IPS-18c (cell line): Measurements from ENCODE around the gene MYADM.

Experiments
- H3K4me3 ChIP-seq: 2 replicates; pipeline ENCODE4 v1.7.0; 2013; ENCODE audit warnings: low read depth, mild to moderate bottlenecking, low read length, moderate library complexity; ENCODE audit not compliant: insufficient read depth
- H3K9me3 ChIP-seq: one replicate; pipeline ENCODE4 v1.6.1; 2013; ENCODE audit warnings: mild to moderate bottlenecking, low read length, moderate library complexity; ENCODE audit not compliant: control insufficient read depth, insufficient read depth

Gene MYADM

GRCh38 chr19:53900191-53900860 lies 32.6 kb downstream of the MYADM start:
- no peak overlapping the region for H3K4me3 ChIP-seq
- H3K9me3 ChIP-seq: no peaks in the 10 kb centered on the region

- H3K9me3 ChIP-seq: no peaks in the 10 kb centered on the region
- H3K4me3 ChIP-seq: no peak overlapping the region
Measured at GRCh38 chr19:53903055-53903680, 35.5 kb downstream of the MYADM start.

GRCh38 chr19:53904909-53905308 lies 37.2 kb downstream of the MYADM start:
- H3K4me3 ChIP-seq: no peak overlapping the region
- no peaks in the 10 kb centered on the region for H3K9me3 ChIP-seq

GRCh38 chr19:53905787-53906186 lies 38.1 kb downstream of the MYADM start:
- Histone ChIP-seq H3K9me3 (no peaks in the 10 kb centered on the region), H3K4me3 (no peak overlapping the region)

- H3K9me3 ChIP-seq: no peaks in the 10 kb centered on the region
- peak overlapping the region; percentile 58 for H3K4me3 ChIP-seq
Measured at GRCh38 chr19:53906211-53907192, 38.8 kb downstream of the MYADM start.

- no peaks in the 10 kb centered on the region for H3K9me3 ChIP-seq
- H3K4me3 ChIP-seq: peak overlapping the region; percentile 54; the same call in 1 of the 2 replicates
Measured at GRCh38 chr19:53907193-53907581, 39.5 kb downstream of the MYADM start.

GRCh38 chr19:53907690-53908089 lies 40.0 kb downstream of the MYADM start:
- Histone ChIP-seq H3K4me3 (peak overlapping the region; percentile 54), H3K9me3 (no peaks in the 10 kb centered on the region)

- peak overlapping the region; percentile 54 for H3K4me3 ChIP-seq
- no peaks in the 10 kb centered on the region for H3K9me3 ChIP-seq
Measured at GRCh38 chr19:53908106-53908934, 40.6 kb downstream of the MYADM start.

- Histone ChIP-seq H3K4me3 (peak within 1 kb of the TSS; percentile 84), H3K9me3 (no peaks in the 10 kb centered on the region)
Measured at GRCh38 chr19:53908935-53909415, 41.3 kb downstream of the MYADM start, which contains the start of gene CACNG7. Gene CACNG7, plus strand, starts transcription at chr19:53909278. Its CDS starts 3,554 bp downstream, at chr19:53912832.

- H3K4me3 ChIP-seq: peak overlapping the region; percentile 84
- no peaks in the 10 kb centered on the region for H3K9me3 ChIP-seq
Measured at GRCh38 chr19:53909471-53910169, 41.9 kb downstream of the MYADM start.

- peak overlapping the region; percentile 84 for H3K4me3 ChIP-seq
- H3K9me3 ChIP-seq: no peaks in the 10 kb centered on the region
Measured at GRCh38 chr19:53910170-53910518, 42.5 kb downstream of the MYADM start.

- Histone ChIP-seq H3K4me3 (no peak overlapping the region), H3K9me3 (no peaks in the 10 kb centered on the region)
Measured at GRCh38 chr19:53912653-53913052, 45.0 kb downstream of the MYADM start.

GRCh38 chr19:53915000-53915399 lies 47.3 kb downstream of the MYADM start:
- Histone ChIP-seq H3K4me3 (no peak overlapping the region), H3K9me3 (no peaks in the 10 kb centered on the region)

GRCh38 chr19:53916004-53916403 lies 48.3 kb downstream of the MYADM start:
- Histone ChIP-seq H3K9me3 (no peaks in the 10 kb centered on the region), H3K4me3 (no peak overlapping the region)

- H3K9me3 ChIP-seq: no peaks in the 10 kb centered on the region
- no peak overlapping the region for H3K4me3 ChIP-seq
Measured at GRCh38 chr19:53917356-53917755, 49.7 kb downstream of the MYADM start.
